ENCODE results near the gene CCDC85B.
"Not testable (repeated sequence)": the region's sequence is repeated elsewhere in the genome, so short reads cannot be mapped to it uniquely, and the experiment has no call there.

The CCDC85B gene
- total RNA-seq = 3.4 to 36.8 (median 9.6) reads per million in 17 experiments

- peak; percentile 74 to 99 (median 98) for DNase-seq
Observed at GRCh38 chr11:65890324-65891218, at the start of gene CCDC85B. Gene CCDC85B (plus strand): TSS chr11:65890673. CDS start chr11:65890784, 111 bp downstream.

GRCh38 chr11:65842144-65842543 is 48.3 kb upstream of the CCDC85B start:
- no peak for DNase-seq

- no peak for DNase-seq
Observed at GRCh38 chr11:65843811-65844210, 46.7 kb upstream of the CCDC85B start.

- DNase-seq = no peak
Observed at GRCh38 chr11:65844231-65844872, 46.1 kb upstream of the CCDC85B start.

GRCh38 chr11:65847746-65848145 is 42.7 kb upstream of the CCDC85B start:
- DNase-seq = no peak

- not testable (repeated sequence) for DNase-seq
Observed at GRCh38 chr11:65848693-65849092, 41.8 kb upstream of the CCDC85B start.

- DNase-seq = no peak
Observed at GRCh38 chr11:65849366-65849765, 41.1 kb upstream of the CCDC85B start.

GRCh38 chr11:65849771-65850216 is 40.7 kb upstream of the CCDC85B start:
- DNase-seq = no peak

- DNase-seq = no peak
Observed at GRCh38 chr11:65850217-65851082, 40.0 kb upstream of the CCDC85B start.

GRCh38 chr11:65851083-65851579 is 39.3 kb upstream of the CCDC85B start:
- DNase-seq = peak in 2 of 4 experiments; percentile 42 to 46

- DNase-seq = no peak
Observed at GRCh38 chr11:65851811-65852507, 38.5 kb upstream of the CCDC85B start.

- DNase-seq = no peak
Observed at GRCh38 chr11:65852508-65853245, 37.8 kb upstream of the CCDC85B start.

GRCh38 chr11:65853246-65853979 is 37.1 kb upstream of the CCDC85B start:
- no peak for DNase-seq

GRCh38 chr11:65854161-65854592 is 36.3 kb upstream of the CCDC85B start:
- DNase-seq = no peak

GRCh38 chr11:65854852-65855837 is 35.3 kb upstream of the CCDC85B start:
- DNase-seq = no peak

- no peak for DNase-seq
Observed at GRCh38 chr11:65855927-65856363, 34.5 kb upstream of the CCDC85B start.

GRCh38 chr11:65856689-65857499 is 33.6 kb upstream of the CCDC85B start:
- DNase-seq = peak; percentile 90 to 95 (median 94)

GRCh38 chr11:65857500-65857852 is 33.0 kb upstream of the CCDC85B start:
- DNase-seq = no peak
